H1 (cell line): ENCODE measurements around the gene ENDOV.

Source experiments
- CEBPB ChIP-seq: IDR thresholded peaks from 2 replicates; pipeline ENCODE4 v1.6.1; 2012; ENCODE audit warnings: low read depth, low read length
- CHD2 ChIP-seq: IDR thresholded peaks from 2 replicates; pipeline ENCODE4 v1.6.1; 2012; ENCODE audit warnings: low read length, improper control_type of control experiment
- EGR1 ChIP-seq: IDR thresholded peaks from 2 replicates; pipeline ENCODE4 v1.6.1; 2011; ENCODE audit warnings: low read depth, low read length, borderline replicate concordance
- EP300 ChIP-seq, 2 experiments: IDR thresholded peaks; 1 replicate in 1 of 2; 2 replicates in 1 of 2; pipeline ENCODE4 v1.6.1; 2011 to 2012; ENCODE audit warnings: low read depth in 2 of 2, low read length in 2 of 2, mild to moderate bottlenecking in 2 of 2, borderline replicate concordance in 1 of 2, inconsistent platforms in 1 of 2, moderate library complexity in 1 of 2
- EZH2 ChIP-seq: fragments of 200-600 bp; sonication (generic); IDR thresholded peaks from 2 replicates; pipeline ENCODE4 v1.7.1; 2012; ENCODE audit warnings: low read depth, mild to moderate bottlenecking, moderate library complexity, low read length, inconsistent platforms; ENCODE audit not compliant: severe bottlenecking
- KDM1A ChIP-seq: fragments of 200-600, 300-600 bp; sonication (generic); IDR thresholded peaks from 2 replicates; pipeline ENCODE4 v1.7.1; 2016; ENCODE audit warnings: mild to moderate bottlenecking, low read length, borderline replicate concordance
- POLR2A ChIP-seq, 2 experiments: IDR thresholded peaks; 1 replicate in 1 of 2; 2 replicates in 1 of 2; pipeline ENCODE4 v1.6.1; 2011; ENCODE audit warnings: low read depth in 2 of 2, low read length in 2 of 2, mild to moderate bottlenecking in 2 of 2; ENCODE audit errors: control extremely low read depth in 1 of 2
- POLR2AphosphoS5 ChIP-seq: IDR thresholded peaks from 2 replicates; pipeline ENCODE4 v1.6.1; 2011; ENCODE audit warnings: low read depth, low read length
- RAD21 ChIP-seq, 2 experiments: IDR thresholded peaks in 1 of 2; conservative IDR thresholded peaks in 1 of 2; 2 replicates each; pipeline ENCODE4 v1.6.1; 2011; ENCODE audit warnings: low read depth in 2 of 2, low read length in 2 of 2, improper control_type of control experiment in 1 of 2, inconsistent platforms in 1 of 2, mild to moderate bottlenecking in 1 of 2, moderate library complexity in 1 of 2
- SIN3A ChIP-seq, 2 experiments: IDR thresholded peaks in 1 of 2; conservative IDR thresholded peaks in 1 of 2; 2 replicates each; pipeline ENCODE4 v1.6.1; 2011 to 2012; ENCODE audit warnings: low read length in 2 of 2, improper control_type of control experiment in 1 of 2, low read depth in 1 of 2, mild to moderate bottlenecking in 1 of 2
- TAF1 ChIP-seq: IDR thresholded peaks from 2 replicates; pipeline ENCODE4 v1.6.1; 2011; ENCODE audit warnings: mild to moderate bottlenecking, low read depth, low read length
- YY1 ChIP-seq: IDR thresholded peaks from 2 replicates; pipeline ENCODE4 v1.6.1; 2011; ENCODE audit warnings: low read depth, mild to moderate bottlenecking, low read length
- TF ChIP-seq, protein P1 (sequence below), 3 experiments: IDR thresholded peaks; 1 replicate in 2 of 3; 2 replicates in 1 of 3; pipeline versions ENCODE4 v1.5.1 to v1.6.1; 2011; ENCODE audit warnings: low read length in 3 of 3, mild to moderate bottlenecking in 3 of 3, inconsistent platforms in 2 of 3, low read depth in 1 of 3, moderate library complexity in 1 of 3; ENCODE audit not compliant: insufficient read depth in 1 of 3; ENCODE audit errors: control extremely low read depth in 1 of 3

DNA sequence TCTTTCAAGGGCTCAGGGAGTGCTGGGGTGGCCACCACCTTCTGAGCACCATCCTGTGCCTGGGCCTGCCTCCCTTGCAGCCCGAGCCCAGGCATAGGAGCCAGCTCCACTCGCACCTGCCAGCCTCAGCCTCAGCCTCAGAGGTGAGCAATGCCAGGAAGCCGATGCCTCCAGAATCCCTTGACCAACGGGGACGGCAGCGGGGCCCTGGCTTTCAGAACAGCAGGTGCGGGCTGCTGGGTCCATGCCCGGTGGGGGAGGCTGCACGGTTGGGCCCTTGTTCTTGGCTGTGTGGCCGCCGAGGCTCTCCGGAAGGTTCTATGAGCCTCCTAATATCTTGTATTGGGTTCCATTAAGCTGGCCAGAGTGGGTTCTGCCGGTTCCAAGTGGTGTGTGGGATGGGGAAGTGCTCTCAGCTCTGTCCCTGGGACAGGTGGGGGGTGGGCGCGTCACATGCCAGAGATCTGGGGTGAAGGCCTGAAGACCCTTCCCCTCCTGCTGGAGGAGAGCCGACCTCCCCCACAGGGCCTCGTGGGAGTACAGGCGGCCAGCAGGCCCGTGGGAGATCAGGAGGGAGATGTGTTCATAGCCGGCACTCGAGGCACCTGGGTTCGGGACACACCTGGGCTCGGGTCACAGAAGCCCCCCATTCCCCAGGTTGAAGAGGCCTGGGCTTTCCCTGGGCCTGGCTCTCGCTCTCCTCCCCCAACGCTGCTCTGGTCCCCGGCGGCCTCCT, 34.4 kb downstream of the ENDOV start:
- TF ChIP-seq EZH2, result no peak
- no peak for TF ChIP-seq CHD2
- TF ChIP-seq, protein P1, sequence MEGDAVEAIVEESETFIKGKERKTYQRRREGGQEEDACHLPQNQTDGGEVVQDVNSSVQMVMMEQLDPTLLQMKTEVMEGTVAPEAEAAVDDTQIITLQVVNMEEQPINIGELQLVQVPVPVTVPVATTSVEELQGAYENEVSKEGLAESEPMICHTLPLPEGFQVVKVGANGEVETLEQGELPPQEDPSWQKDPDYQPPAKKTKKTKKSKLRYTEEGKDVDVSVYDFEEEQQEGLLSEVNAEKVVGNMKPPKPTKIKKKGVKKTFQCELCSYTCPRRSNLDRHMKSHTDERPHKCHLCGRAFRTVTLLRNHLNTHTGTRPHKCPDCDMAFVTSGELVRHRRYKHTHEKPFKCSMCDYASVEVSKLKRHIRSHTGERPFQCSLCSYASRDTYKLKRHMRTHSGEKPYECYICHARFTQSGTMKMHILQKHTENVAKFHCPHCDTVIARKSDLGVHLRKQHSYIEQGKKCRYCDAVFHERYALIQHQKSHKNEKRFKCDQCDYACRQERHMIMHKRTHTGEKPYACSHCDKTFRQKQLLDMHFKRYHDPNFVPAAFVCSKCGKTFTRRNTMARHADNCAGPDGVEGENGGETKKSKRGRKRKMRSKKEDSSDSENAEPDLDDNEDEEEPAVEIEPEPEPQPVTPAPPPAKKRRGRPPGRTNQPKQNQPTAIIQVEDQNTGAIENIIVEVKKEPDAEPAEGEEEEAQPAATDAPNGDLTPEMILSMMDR (IDR thresholded peaks at IDR 0.05; ENCODE audit: control extremely low read depth in 1 of 3, insufficient read depth in 1 of 3, low read depth in 1 of 3, low read length in 3 of 3), result no peak
- no peak for TF ChIP-seq POLR2AphosphoS5
- no peak for TF ChIP-seq SIN3A (conservative IDR thresholded peaks at IDR 0.05 in 1 of 2, IDR thresholded peaks at IDR 0.05 in 1 of 2; ENCODE audit: low read depth in 1 of 2, low read length in 2 of 2)
- no peak for TF ChIP-seq EP300 (IDR thresholded peaks at IDR 0.05; ENCODE audit: borderline replicate concordance in 1 of 2, low read depth in 2 of 2, low read length in 2 of 2)
- no peak for TF ChIP-seq EGR1
- no peak for TF ChIP-seq POLR2A (IDR thresholded peaks at IDR 0.05; ENCODE audit: control extremely low read depth in 1 of 2, low read depth in 2 of 2, low read length in 2 of 2)
- no peak for TF ChIP-seq KDM1A
- no peak for TF ChIP-seq YY1
- no peak for TF ChIP-seq RAD21 (IDR thresholded peaks at IDR 0.05 in 1 of 2, conservative IDR thresholded peaks at IDR 0.05 in 1 of 2; ENCODE audit: low read depth in 2 of 2, low read length in 2 of 2)
- TF ChIP-seq TAF1, result no peak
- no peak for TF ChIP-seq CEBPB
